ENCODE data around the gene CA12.

GRCh38 chr15:63388511-63388910 is 6.9 kb upstream of the CA12 start:
- TF ChIP-seq POLR2AphosphoS5 (IDR thresholded peaks at IDR 0.05; ENCODE audit: low read length) (no peak), CTCF (IDR thresholded peaks at IDR 0.05 in 2 of 3, conservative IDR thresholded peaks at IDR 0.05 in 1 of 3; ENCODE audit: control insufficient read depth in 2 of 3, extremely low read depth in 1 of 3, insufficient read depth in 1 of 3, low read depth in 3 of 3, low read length in 3 of 3) (no peak), CEBPB (IDR thresholded peaks at IDR 0.05; ENCODE audit: borderline replicate concordance in 1 of 2, low read depth in 2 of 2, low read length in 2 of 2) (no peak), WRNIP1 (IDR thresholded peaks at IDR 0.05; ENCODE audit: borderline replicate concordance, low read depth, low read length) (no peak), POLR2A (IDR thresholded peaks at IDR 0.05; ENCODE audit: low read depth, low read length) (no peak), EZH2 (IDR thresholded peaks at IDR 0.05; ENCODE audit: borderline replicate concordance, control insufficient read depth, low read depth, low read length) (no peak), CREB1 (IDR thresholded peaks at IDR 0.05; ENCODE audit: low read depth) (no peak)
- TF ChIP-seq, protein P1, sequence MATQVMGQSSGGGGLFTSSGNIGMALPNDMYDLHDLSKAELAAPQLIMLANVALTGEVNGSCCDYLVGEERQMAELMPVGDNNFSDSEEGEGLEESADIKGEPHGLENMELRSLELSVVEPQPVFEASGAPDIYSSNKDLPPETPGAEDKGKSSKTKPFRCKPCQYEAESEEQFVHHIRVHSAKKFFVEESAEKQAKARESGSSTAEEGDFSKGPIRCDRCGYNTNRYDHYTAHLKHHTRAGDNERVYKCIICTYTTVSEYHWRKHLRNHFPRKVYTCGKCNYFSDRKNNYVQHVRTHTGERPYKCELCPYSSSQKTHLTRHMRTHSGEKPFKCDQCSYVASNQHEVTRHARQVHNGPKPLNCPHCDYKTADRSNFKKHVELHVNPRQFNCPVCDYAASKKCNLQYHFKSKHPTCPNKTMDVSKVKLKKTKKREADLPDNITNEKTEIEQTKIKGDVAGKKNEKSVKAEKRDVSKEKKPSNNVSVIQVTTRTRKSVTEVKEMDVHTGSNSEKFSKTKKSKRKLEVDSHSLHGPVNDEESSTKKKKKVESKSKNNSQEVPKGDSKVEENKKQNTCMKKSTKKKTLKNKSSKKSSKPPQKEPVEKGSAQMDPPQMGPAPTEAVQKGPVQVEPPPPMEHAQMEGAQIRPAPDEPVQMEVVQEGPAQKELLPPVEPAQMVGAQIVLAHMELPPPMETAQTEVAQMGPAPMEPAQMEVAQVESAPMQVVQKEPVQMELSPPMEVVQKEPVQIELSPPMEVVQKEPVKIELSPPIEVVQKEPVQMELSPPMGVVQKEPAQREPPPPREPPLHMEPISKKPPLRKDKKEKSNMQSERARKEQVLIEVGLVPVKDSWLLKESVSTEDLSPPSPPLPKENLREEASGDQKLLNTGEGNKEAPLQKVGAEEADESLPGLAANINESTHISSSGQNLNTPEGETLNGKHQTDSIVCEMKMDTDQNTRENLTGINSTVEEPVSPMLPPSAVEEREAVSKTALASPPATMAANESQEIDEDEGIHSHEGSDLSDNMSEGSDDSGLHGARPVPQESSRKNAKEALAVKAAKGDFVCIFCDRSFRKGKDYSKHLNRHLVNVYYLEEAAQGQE (IDR thresholded peaks at IDR 0.05; ENCODE audit: low read depth, low read length) = no peak
